Mesendoderm (in vitro differentiated cells): ENCODE data around the gene AKNA.

ENCODE experiments used
- DNase-seq: peaks from one replicate; pipeline ENCODE4 v3.0.0; 2013
- H2AK5ac ChIP-seq: 2 replicates; pipeline ENCODE4 v1.6.1; 2013; ENCODE audit warnings: low read length, inconsistent platforms
- H2BK120ac ChIP-seq: 2 replicates; pipeline ENCODE4 v1.6.1; 2013; ENCODE audit warnings: low read depth, mild to moderate bottlenecking, low read length, moderate library complexity, mixed read lengths
- H2BK15ac ChIP-seq: replicated peaks from 2 replicates; pipeline ENCODE4 v1.6.1; 2013; ENCODE audit warnings: low read depth, mild to moderate bottlenecking, moderate library complexity
- H2BK5ac ChIP-seq: 2 replicates; pipeline ENCODE4 v1.6.1; 2013; ENCODE audit warnings: low read length, inconsistent platforms
- H3K18ac ChIP-seq: 2 replicates; pipeline ENCODE4 v1.6.1; 2013; ENCODE audit warnings: mild to moderate bottlenecking, low read length, mixed read lengths
- H3K23ac ChIP-seq: one replicate; pipeline ENCODE4 v1.6.1; 2013; ENCODE audit warnings: low read length
- H3K27ac ChIP-seq: 2 replicates; pipeline ENCODE4 v1.5.1; 2013; ENCODE audit warnings: low read depth, mild to moderate bottlenecking, inconsistent platforms, low read length, moderate library complexity
- H3K27me3 ChIP-seq: 2 replicates; pipeline ENCODE4 v1.6.1; 2013; ENCODE audit warnings: low read length, control low read depth, mild to moderate bottlenecking, inconsistent platforms; ENCODE audit not compliant: insufficient read depth, poor library complexity
- H3K36me3 ChIP-seq: 2 replicates; pipeline ENCODE4 v1.6.1; 2013; ENCODE audit warnings: low read length, inconsistent platforms; ENCODE audit not compliant: control insufficient read depth, insufficient read depth
- H3K4ac ChIP-seq: one replicate; pipeline ENCODE4 v1.6.1; 2013; ENCODE audit warnings: low read depth, mild to moderate bottlenecking, low read length, moderate library complexity
- H3K4me1 ChIP-seq: 2 replicates; pipeline ENCODE4 v1.6.1; 2013; ENCODE audit warnings: low read depth, low read length, inconsistent platforms; ENCODE audit not compliant: control insufficient read depth
- H3K4me2 ChIP-seq: 2 replicates; pipeline ENCODE4 v1.6.1; 2013; ENCODE audit warnings: low read length
- H3K4me3 ChIP-seq: 2 replicates; pipeline ENCODE4 v1.5.1; 2013; ENCODE audit warnings: mild to moderate bottlenecking, low read length
- H3K56ac ChIP-seq: one replicate; pipeline ENCODE4 v1.6.1; 2013; ENCODE audit warnings: low read length
- H3K79me1 ChIP-seq: 2 replicates; pipeline ENCODE4 v1.6.1; 2013; ENCODE audit warnings: low read length, inconsistent platforms
- H3K79me2 ChIP-seq: 2 replicates; pipeline ENCODE4 v1.6.1; 2013; ENCODE audit warnings: mild to moderate bottlenecking, low read length; ENCODE audit not compliant: control insufficient read depth, insufficient read depth
- H3K9ac ChIP-seq: 2 replicates; pipeline ENCODE4 v1.6.1; 2013; ENCODE audit warnings: low read length, inconsistent platforms
- H4K5ac ChIP-seq: one replicate; pipeline ENCODE4 v1.6.1; 2013; ENCODE audit warnings: low read length
- H4K8ac ChIP-seq: one replicate; pipeline ENCODE4 v1.6.1; 2013; ENCODE audit warnings: low read depth, mild to moderate bottlenecking, control low read depth, low read length, moderate library complexity
- WGBS: extraction: QIAGEN DNeasy Blood & Tissue Kit; methylation state at CpG from one replicate; pipeline ENCODE4 v1.1.7; 2013; ENCODE audit warnings: low lambda C conversion rate, missing lambda C conversion rate; ENCODE audit not compliant: insufficient coverage; ENCODE audit errors: extremely low coverage; 5-methylcytosine and 5-hydroxymethylcytosine counted together

Gene AKNA

DNA sequence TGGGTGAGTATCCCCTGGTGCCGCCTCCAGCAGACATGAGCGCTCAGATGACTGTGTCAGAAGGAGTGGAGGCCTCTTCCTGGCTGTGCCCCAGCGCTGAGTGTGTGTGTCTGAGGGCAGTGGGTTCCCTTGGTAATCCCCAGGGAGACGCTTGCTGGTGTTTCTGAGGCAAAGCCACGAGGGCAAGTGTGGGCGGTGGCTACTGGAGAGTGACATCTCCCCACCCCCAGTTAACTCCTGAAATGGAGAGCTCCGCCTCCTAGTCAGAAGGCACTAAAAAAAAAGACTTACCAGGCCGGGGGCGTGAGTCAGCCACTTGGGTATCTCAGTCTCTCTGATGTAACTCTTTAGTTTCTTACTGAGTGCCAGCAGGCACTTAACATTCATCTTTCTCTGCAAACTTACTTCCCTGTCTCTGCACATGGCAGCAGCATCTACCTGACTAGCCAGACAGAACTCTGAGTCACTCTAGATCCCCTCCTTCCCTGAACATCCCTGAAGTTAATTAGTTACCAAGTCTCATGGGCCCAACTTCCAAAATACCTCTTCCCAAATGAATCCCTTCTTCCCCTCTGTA is 38.8 kb downstream of the AKNA start:
- Histone ChIP-seq H3K9ac (peak overlapping the region; percentile 19), H3K4me3 (no peak overlapping the region), H3K36me3 (no peaks in the 10 kb centered on the region), H3K79me2 (no peaks in the 10 kb centered on the region), H3K4me1 (peaks cover 3% of the 10 kb centered on the region), H2BK5ac (no peak overlapping the region), H3K23ac (no peak overlapping the region), H4K8ac (no peak overlapping the region), H3K79me1 (no peaks in the 10 kb centered on the region), H3K27me3 (no peaks in the 10 kb centered on the region), H3K4me2 (no peak overlapping the region), H2BK15ac (no peak overlapping the region), H3K27ac (peak overlapping the region; percentile 40), H2AK5ac (no peak overlapping the region), H3K4ac (peak overlapping the region; percentile 39), H4K5ac (no peak overlapping the region), H3K56ac (peak overlapping the region; percentile 59), H2BK120ac (no peak overlapping the region), H3K18ac (peak overlapping the region; percentile 16)
- peak; percentile 97 for DNase-seq
- no CpG with 5 or more reads among the region's 9 CpGs for WGBS

DNA sequence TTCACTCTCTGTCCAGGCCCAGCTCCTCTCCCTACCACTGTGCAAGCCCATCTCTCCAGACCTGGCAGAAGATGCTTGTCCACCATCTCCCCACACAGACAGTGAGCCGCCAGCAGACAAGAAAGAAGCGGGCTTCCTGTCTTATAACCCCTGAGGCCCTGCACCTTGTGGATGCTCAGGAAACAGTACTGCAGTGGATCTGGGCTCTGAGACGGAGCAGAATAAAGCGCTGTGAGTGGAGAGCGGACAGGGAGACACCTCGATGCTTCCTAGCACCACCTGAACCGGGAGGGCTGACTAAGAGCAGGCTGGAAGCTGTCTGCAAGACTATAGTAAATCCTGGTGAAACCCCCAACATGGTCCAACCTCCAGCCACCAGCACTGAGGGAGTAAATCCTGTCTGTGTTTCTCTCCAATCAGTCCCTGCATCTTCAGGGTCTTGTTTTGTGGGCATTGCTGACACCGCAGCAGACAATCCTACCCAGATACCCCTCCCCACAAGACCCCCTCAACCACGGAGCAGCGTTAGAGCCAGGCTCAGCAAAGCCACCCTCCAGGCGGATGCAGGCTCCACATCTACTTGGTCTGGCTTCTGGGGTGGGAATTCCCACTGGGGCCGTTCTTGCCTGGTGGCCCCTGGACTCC is 39.4 kb downstream of the AKNA start:
- WGBS = no CpG with 5 or more reads among the region's 12 CpGs

GRCh38 chr9:114347675-114348074 is 40.1 kb downstream of the AKNA start:
- Histone ChIP-seq H2BK15ac (no peak overlapping the region), H3K4ac (no peak overlapping the region), H3K4me2 (no peak overlapping the region), H3K23ac (no peak overlapping the region), H3K4me1 (peaks cover 3% of the 10 kb centered on the region), H2BK120ac (no peak overlapping the region), H3K36me3 (no peaks in the 10 kb centered on the region), H4K5ac (no peak overlapping the region), H2BK5ac (no peak overlapping the region), H3K9ac (no peak overlapping the region), H3K18ac (no peak overlapping the region), H3K4me3 (no peak overlapping the region), H2AK5ac (no peak overlapping the region), H4K8ac (no peak overlapping the region), H3K79me2 (no peaks in the 10 kb centered on the region), H3K27me3 (no peaks in the 10 kb centered on the region), H3K56ac (no peak overlapping the region), H3K79me1 (no peaks in the 10 kb centered on the region), H3K27ac (no peak overlapping the region)
- DNase-seq = no peak
- no CpG with 5 or more reads among the region's 15 CpGs for WGBS

More for the DNA sequence above, 39.4 kb downstream of the AKNA start:
- no peak for DNase-seq
- Histone ChIP-seq H4K8ac (no peak overlapping the region), H2BK120ac (no peak overlapping the region), H3K4me2 (no peak overlapping the region), H2BK15ac (no peak overlapping the region), H3K27me3 (no peaks in the 10 kb centered on the region), H3K4ac (peak overlapping the region; percentile 39), H3K79me2 (no peaks in the 10 kb centered on the region), H3K56ac (no peak overlapping the region), H3K4me1 (peaks cover 3% of the 10 kb centered on the region), H3K9ac (peak overlapping the region; percentile 19), H2AK5ac (no peak overlapping the region), H3K4me3 (no peak overlapping the region), H3K23ac (no peak overlapping the region), H4K5ac (no peak overlapping the region), H3K79me1 (no peaks in the 10 kb centered on the region), H2BK5ac (no peak overlapping the region), H3K27ac (no peak overlapping the region), H3K36me3 (no peaks in the 10 kb centered on the region), H3K18ac (no peak overlapping the region)

- no peak overlapping the region for H4K8ac ChIP-seq
- no peak overlapping the region for H2BK120ac ChIP-seq
- H3K18ac ChIP-seq = no peak overlapping the region
- H3K27me3 ChIP-seq = no peaks in the 10 kb centered on the region
- H3K4me1 ChIP-seq = peaks cover 3% of the 10 kb centered on the region
- no peak overlapping the region for H3K23ac ChIP-seq
- WGBS = no CpG with 5 or more reads among the region's 11 CpGs
- H3K79me1 ChIP-seq = no peaks in the 10 kb centered on the region
- H3K9ac ChIP-seq = no peak overlapping the region
- no peak overlapping the region for H2BK5ac ChIP-seq
- no peak for DNase-seq
- no peak overlapping the region for H3K56ac ChIP-seq
- no peaks in the 10 kb centered on the region for H3K36me3 ChIP-seq
- no peak overlapping the region for H2AK5ac ChIP-seq
- H3K4me3 ChIP-seq = no peak overlapping the region
- H3K27ac ChIP-seq = no peak overlapping the region
- H4K5ac ChIP-seq = no peak overlapping the region
- H3K79me2 ChIP-seq = no peaks in the 10 kb centered on the region
- H3K4me2 ChIP-seq = no peak overlapping the region
- H3K4ac ChIP-seq = no peak overlapping the region
- no peak overlapping the region for H2BK15ac ChIP-seq
Measured at GRCh38 chr9:114346146-114346545, 41.6 kb downstream of the AKNA start.

GRCh38 chr9:114345493-114346065 is 42.2 kb downstream of the AKNA start:
- H3K79me2 ChIP-seq = no peaks in the 10 kb centered on the region
- no peak overlapping the region for H3K4me2 ChIP-seq
- H2BK120ac ChIP-seq = no peak overlapping the region
- no peak overlapping the region for H3K27ac ChIP-seq
- no peak overlapping the region for H3K4ac ChIP-seq
- no peak overlapping the region for H2AK5ac ChIP-seq
- H2BK5ac ChIP-seq = no peak overlapping the region
- WGBS = no CpG with 5 or more reads among the region's 7 CpGs
- DNase-seq = no peak
- no peak overlapping the region for H4K8ac ChIP-seq
- no peak overlapping the region for H3K23ac ChIP-seq
- no peak overlapping the region for H4K5ac ChIP-seq
- no peak overlapping the region for H3K56ac ChIP-seq
- H3K4me3 ChIP-seq = no peak overlapping the region
- no peak overlapping the region for H2BK15ac ChIP-seq
- H3K9ac ChIP-seq = no peak overlapping the region
- no peak overlapping the region for H3K18ac ChIP-seq
- H3K4me1 ChIP-seq = peaks cover 3% of the 10 kb centered on the region
- H3K36me3 ChIP-seq = no peaks in the 10 kb centered on the region
- H3K79me1 ChIP-seq = no peaks in the 10 kb centered on the region
- no peaks in the 10 kb centered on the region for H3K27me3 ChIP-seq
